HG02885 (cell line): ENCODE measurements around the gene BAIAP2.

ENCODE experiments used
- ATAC-seq: cut with Tn5 transposase; IDR thresholded peaks from one replicate; pipeline ENCODE4 v1.9.1; 2021; ENCODE audit warnings: mild to moderate bottlenecking; ENCODE audit not compliant: unreplicated experiment, poor library complexity

Gene BAIAP2

DNA sequence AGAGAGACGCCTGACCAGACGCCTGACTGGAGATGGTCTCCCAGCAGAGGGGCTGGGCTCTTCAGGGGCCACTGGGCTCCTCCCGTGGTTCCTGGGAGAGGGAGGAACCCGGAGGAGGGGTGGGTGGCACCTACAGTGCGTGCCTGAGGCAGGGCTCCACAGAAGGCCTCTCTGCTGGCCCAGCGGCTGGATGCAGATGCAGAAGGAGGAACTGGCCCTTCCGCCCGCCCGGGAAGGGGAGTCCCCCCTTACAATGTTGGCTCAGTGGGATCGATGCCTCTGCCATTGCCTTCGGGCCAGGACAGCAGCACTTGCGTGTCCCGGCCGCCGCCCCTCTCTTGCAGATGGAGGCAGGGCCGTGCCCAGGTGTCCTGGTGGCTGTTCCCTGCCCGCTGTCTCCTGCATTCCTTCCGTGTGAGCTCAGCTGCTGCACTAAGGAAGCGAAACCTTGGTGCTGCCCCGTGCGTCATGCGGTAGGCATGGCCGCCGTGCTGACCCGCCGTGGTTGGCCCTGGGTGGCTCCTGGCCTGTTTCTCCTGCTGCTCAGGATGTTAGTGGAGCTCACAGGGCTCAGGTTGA is 15.1 kb downstream of the BAIAP2 start:
- no peak for ATAC-seq

GRCh38 chr17:81050645-81051625 is 16.0 kb downstream of the BAIAP2 start:
- ATAC-seq, result no peak

GRCh38 chr17:81052199-81052997 is 17.4 kb downstream of the BAIAP2 start:
- no peak for ATAC-seq

- ATAC-seq, result no peak
Measured at GRCh38 chr17:81053041-81053970, 18.4 kb downstream of the BAIAP2 start.

DNA sequence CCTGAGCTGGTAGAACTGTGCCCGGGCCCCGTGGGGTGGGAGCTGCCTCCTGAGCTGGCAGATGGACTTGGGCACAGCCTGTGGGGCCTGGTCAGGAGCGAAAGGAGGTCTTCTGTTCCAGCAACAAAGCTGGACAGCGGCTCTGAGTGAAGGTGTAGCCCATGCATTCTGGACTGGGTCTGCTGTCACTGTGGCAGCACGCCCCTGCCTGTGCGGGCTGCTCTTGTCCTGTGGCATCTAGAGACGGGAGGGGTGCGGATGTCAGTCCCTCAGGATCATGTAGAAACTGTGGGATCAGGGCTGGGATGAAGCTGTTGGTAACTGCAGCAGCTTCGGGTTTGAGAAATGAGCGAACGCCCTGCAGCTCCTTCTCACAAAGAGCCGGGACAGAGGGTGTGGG is 19.4 kb downstream of the BAIAP2 start:
- no peak for ATAC-seq

GRCh38 chr17:81054881-81055370 is 20.0 kb downstream of the BAIAP2 start:
- no peak for ATAC-seq

- no peak for ATAC-seq
Measured at GRCh38 chr17:81056312-81056711, 21.4 kb downstream of the BAIAP2 start.

GRCh38 chr17:81057079-81057730 is 22.3 kb downstream of the BAIAP2 start:
- no peak for ATAC-seq

GRCh38 chr17:81057777-81058176 is 22.8 kb downstream of the BAIAP2 start:
- ATAC-seq, result no peak

DNA sequence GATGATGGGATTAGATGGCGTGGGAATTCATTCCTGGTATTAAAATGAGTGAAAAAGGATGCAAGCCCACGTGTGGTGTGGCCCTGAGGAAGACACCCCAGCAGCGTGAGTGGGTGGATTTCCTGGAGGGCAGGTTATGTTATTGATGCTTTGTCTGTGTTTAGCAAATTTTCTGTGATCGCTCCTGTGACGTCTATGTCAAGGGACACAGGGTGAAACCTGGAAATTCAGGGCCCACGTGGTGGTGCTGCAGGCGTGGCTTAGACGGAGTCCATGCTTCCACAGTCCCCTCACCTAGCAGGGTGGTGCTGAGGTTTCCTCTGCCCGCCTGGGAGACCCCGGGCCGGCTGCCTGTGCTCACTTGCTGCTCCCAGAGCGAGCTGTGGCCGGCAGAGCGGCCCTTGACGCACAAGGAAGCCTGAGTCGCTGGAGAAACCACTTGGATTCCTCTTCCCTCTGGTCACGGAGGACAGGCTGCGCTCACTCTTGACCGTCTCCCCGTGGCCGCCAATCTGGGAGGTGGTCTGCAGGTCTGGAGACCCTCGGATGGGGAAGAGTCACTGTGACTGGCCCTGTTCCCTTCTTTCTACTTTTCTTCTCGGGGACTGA is 23.4 kb downstream of the BAIAP2 start:
- no peak for ATAC-seq

DNA sequence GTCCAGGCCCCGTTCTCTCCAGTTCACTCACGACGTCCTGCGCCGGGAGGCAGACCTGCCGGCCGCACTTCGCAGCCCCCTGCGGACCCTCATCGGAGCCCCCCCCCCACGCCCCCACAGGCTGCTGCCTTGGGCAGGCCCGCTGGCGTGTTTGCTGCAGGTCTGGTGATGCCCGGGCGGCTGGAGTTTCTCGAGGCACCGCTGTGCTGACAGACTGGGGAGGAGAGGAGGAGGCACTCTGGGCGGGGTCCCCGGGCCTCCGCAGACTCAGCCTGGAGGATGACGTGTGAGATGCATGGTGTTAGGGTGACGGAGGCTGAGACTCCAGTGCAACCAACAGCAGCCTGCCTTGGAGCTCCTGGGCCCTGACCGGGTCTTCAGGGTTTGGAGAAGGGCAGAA is 24.1 kb downstream of the BAIAP2 start:
- ATAC-seq, result no peak

DNA sequence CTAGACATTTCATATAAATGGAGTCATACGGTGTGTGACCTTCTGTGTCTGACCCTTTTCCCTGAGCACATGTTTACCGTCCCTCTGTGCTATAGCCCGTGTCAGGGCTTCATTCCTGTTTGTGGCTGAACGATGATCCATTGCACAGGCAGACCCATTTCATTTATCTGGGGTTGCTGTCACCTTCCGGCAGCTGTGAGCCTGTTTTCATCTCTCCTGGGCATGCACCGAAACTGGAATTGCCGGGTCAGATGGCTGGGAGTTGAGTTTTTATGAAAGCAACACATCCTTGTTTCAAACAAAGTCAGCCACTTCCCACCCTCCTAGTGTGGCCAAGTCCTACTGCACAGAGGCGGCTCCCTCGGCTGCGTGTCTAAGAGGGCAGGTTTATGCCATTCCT is 25.5 kb downstream of the BAIAP2 start:
- ATAC-seq, result no peak

DNA sequence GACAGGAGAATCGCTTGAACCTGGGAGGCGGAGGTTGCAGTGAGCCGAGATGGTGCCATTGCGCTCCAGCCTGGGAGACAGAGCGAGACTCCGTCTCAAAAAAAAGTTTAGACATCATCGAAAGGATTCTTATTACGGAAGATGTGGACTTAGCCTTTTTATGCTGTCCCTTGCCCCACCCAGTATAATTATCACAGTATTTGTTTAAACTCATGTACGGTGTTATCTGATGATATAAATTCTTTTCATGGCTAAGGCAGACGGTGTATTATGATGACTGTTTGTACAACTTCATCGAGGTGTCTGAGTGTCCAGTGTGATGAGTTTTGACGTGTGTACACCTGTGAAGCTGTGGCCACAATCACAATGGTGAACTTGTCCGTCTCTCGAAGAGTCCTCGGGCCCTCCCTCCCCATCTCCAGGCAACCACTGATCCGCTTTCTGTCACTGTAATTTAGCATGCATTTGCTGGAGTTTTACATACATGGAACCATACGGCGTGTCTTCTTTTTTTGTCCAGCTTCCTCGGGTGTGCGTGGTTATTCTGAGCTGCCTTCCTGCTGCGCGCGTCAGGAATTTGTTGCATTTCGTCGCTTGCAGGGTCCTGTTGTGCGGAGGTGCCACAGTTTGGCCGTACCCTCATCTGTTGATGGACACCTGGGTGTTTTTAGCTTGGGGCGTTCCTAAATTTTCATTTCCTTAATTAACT is 26.2 kb downstream of the BAIAP2 start:
- ATAC-seq, result no peak

GRCh38 chr17:81062014-81062780 is 27.2 kb downstream of the BAIAP2 start:
- ATAC-seq, result no peak

- ATAC-seq, result no peak
Measured at GRCh38 chr17:81063106-81064093, 28.4 kb downstream of the BAIAP2 start.
